GM23338 (cell line): ENCODE measurements around the gene MR1.

Source experiments
- EZH2 ChIP-seq: fragments of 200-600 bp; sonication (generic); IDR thresholded peaks from one replicate; pipeline ENCODE4 v1.8.0; 2017; ENCODE audit warnings: antibody characterized with exemption, mild to moderate bottlenecking, low read depth; ENCODE audit not compliant: unreplicated experiment
- TF ChIP-seq, protein P1 (sequence below), 2 experiments: fragments of 200-600 bp in 1 of 2; sonication (generic) in 1 of 2; conservative IDR thresholded peaks; 2 replicates each; pipeline versions ENCODE4 v1.5.1 to v1.6.1; 2016 to 2017; ENCODE audit warnings: antibody characterized with exemption in 2 of 2, low read depth in 2 of 2, mild to moderate bottlenecking in 2 of 2, moderate library complexity in 1 of 2

DNA sequence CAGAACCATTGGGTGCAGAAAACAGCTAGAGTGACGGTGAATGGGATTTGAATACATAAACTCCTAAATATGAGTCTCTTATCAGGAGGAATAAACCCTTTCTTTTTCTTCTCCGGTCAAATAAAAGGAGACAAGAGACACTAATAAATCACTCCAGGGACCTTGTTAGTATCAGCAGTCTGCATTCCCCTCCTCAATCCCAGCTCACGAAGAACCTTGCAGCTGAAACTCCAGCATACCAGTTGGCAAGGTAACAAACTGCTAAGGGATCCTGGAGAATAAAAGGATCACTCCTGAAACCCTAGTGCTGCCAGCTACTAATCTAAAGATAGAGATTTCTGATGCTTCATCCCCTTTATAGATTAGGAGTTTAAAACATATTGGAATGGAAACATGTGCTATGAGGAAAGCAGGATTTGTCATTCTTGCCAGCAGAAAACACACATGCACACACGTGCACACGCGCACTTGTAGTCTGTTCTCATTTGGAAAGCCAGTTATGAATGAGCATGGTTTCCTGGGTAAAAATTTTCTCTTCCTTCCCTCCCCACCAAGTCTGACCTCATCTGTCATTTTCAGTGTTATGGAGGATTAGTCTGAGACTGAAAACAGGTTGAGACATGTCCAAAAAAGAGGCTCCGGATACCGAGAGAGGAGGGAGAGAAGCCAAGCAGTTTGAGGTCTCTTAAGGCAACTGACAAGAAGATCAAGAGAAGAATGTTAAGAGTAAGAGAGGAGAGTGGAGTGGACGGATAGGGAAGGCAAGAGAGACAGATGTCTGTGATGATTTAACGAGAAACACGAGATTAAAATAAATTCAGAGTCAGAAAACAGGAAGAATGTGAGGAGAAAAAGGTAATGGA lies 65.6 kb downstream of the MR1 start:
- TF ChIP-seq, protein P1, sequence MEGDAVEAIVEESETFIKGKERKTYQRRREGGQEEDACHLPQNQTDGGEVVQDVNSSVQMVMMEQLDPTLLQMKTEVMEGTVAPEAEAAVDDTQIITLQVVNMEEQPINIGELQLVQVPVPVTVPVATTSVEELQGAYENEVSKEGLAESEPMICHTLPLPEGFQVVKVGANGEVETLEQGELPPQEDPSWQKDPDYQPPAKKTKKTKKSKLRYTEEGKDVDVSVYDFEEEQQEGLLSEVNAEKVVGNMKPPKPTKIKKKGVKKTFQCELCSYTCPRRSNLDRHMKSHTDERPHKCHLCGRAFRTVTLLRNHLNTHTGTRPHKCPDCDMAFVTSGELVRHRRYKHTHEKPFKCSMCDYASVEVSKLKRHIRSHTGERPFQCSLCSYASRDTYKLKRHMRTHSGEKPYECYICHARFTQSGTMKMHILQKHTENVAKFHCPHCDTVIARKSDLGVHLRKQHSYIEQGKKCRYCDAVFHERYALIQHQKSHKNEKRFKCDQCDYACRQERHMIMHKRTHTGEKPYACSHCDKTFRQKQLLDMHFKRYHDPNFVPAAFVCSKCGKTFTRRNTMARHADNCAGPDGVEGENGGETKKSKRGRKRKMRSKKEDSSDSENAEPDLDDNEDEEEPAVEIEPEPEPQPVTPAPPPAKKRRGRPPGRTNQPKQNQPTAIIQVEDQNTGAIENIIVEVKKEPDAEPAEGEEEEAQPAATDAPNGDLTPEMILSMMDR (conservative IDR thresholded peaks at IDR 0.05; ENCODE audit: low read depth in 2 of 2) = no peak
- no peak for TF ChIP-seq EZH2
